MM.1S (cell line): ENCODE measurements around the gene PAK4.

Experiments used
- CTCF ChIP-seq: fragments of 300-600 bp; sonication (generic); IDR thresholded peaks from 2 replicates; pipeline ENCODE4 v1.5.1; 2016; ENCODE audit warnings: antibody characterized with exemption, low read length, mixed read lengths
- EZH2phosphoT487 ChIP-seq: fragments of 300-600 bp; sonication (generic); IDR thresholded peaks from 2 replicates; pipeline ENCODE4 v1.6.1; 2018; ENCODE audit warnings: antibody characterized with exemption, low read length

GRCh38 chr19:39139971-39140453 is 14.4 kb downstream of the PAK4 start:
- TF ChIP-seq CTCF (no peak), EZH2phosphoT487 (no peak)
